SK-N-SH (cell line): ENCODE data around the gene KCNJ13. TPM values are rescaled to one million over a fixed set of nuclear protein-coding genes. Genes with fewer than 3 reads are reported as not detected.

Experiments used
- CTCF ChIA-PET: fragments of 300-600, 350-600 bp; formaldehyde crosslinking; extraction: SDS; loops from one replicate; lab custom pipeline; 2021; lab: Yijun Ruan, JAX
- POLR2A ChIA-PET: fragments of 350-600 bp; sonication (Branson Sonifier 250); formaldehyde crosslinking; extraction: SDS; loops from one replicate; lab custom pipeline; 2020; ENCODE audit warnings: antibody characterized with exemption, inconsistent platforms; lab: Yijun Ruan, JAX
- DNase-seq: peaks from one replicate; pipeline ENCODE4 v3.0.0; 2012
- H2AFZ ChIP-seq: fragments of 200-600 bp; sonication (generic); 2 replicates; pipeline ENCODE4 v1.8.1; 2016; ENCODE audit warnings: antibody characterized with exemption, mild to moderate bottlenecking, low read depth
- H3F3A ChIP-seq: fragments of 200-600 bp; sonication (generic); replicated peaks from 2 replicates; pipeline ENCODE3; 2016; ENCODE audit warnings: antibody characterized with exemption, mild to moderate bottlenecking; ENCODE audit not compliant: insufficient read depth
- H3K27ac ChIP-seq, 2 experiments: fragments of 200-500 bp in 1 of 2; fragments of 200-600 bp in 1 of 2; sonication (Bioruptor generic) in 1 of 2; sonication (generic), shearing (Covaris generic) in 1 of 2; 2 replicates each; pipeline versions ENCODE4 v1.5.1 to v1.6.1; 2014 to 2016; ENCODE audit warnings: low read depth in 2 of 2, inconsistent platforms in 1 of 2, low read length in 1 of 2, mild to moderate bottlenecking in 1 of 2, mixed read lengths in 1 of 2
- H3K27me3 ChIP-seq: fragments of 200-600 bp; sonication (generic), shearing (Covaris generic); 2 replicates; pipeline ENCODE4 v1.6.1; 2016; ENCODE audit warnings: mixed run types; ENCODE audit not compliant: insufficient read depth
- H3K36me3 ChIP-seq, 2 experiments: fragments of 200-500 bp in 1 of 2; fragments of 200-600 bp in 1 of 2; sonication (Bioruptor generic) in 1 of 2; sonication (generic) in 1 of 2; replicated peaks in 1 of 2; 2 replicates each; pipeline versions ENCODE3 to v1.5.1; 2014 to 2016; ENCODE audit warnings: low read length in 1 of 2, mild to moderate bottlenecking in 1 of 2; ENCODE audit not compliant: insufficient read depth in 2 of 2, control insufficient read depth in 1 of 2
- H3K4me1 ChIP-seq, 2 experiments: fragments of 200-500 bp in 1 of 2; fragments of 200-600 bp in 1 of 2; sonication (Bioruptor generic) in 1 of 2; sonication (generic), shearing (Covaris generic) in 1 of 2; 2 replicates each; pipeline versions ENCODE4 v1.5.1 to v1.6.1; 2014 to 2016; ENCODE audit warnings: low read depth in 1 of 2, low read length in 1 of 2, mixed run types in 1 of 2; ENCODE audit not compliant: insufficient read depth in 2 of 2, control insufficient read depth in 1 of 2
- H3K4me2 ChIP-seq: fragments of 200-600 bp; sonication (generic), shearing (Covaris generic); 2 replicates; pipeline ENCODE4 v1.6.1; 2017; ENCODE audit warnings: mixed run types
- H3K4me3 ChIP-seq, 2 experiments: fragments of 200-500 bp in 1 of 2; fragments of 200-600 bp in 1 of 2; sonication (Bioruptor generic) in 1 of 2; sonication (generic), shearing (Covaris generic) in 1 of 2; 2 replicates each; pipeline versions ENCODE4 v1.5.1 to v1.8.1; 2014 to 2016; ENCODE audit warnings: low read depth in 2 of 2, inconsistent platforms in 1 of 2, low read length in 1 of 2, mild to moderate bottlenecking in 1 of 2, mixed read lengths in 1 of 2, moderate library complexity in 1 of 2
- H3K79me2 ChIP-seq: fragments of 200-600 bp; sonication (generic); 2 replicates; pipeline ENCODE4 v1.8.1; 2017; ENCODE audit warnings: mild to moderate bottlenecking; ENCODE audit not compliant: insufficient read depth
- H3K9ac ChIP-seq: fragments of 200-600 bp; sonication (generic); 2 replicates; pipeline ENCODE4 v1.6.1; 2017; ENCODE audit warnings: mixed run types
- H3K9me2 ChIP-seq: fragments of 200-600 bp; sonication (generic); 2 replicates; pipeline ENCODE4 v1.6.1; 2017; ENCODE audit warnings: mixed run types
- H3K9me3 ChIP-seq: fragments of 200-600 bp; sonication (generic); 2 replicates; pipeline ENCODE4 v1.6.1; 2017; ENCODE audit warnings: mixed run types, mild to moderate bottlenecking, moderate library complexity
- H4K20me1 ChIP-seq: fragments of 200-600 bp; sonication (generic); 2 replicates; pipeline ENCODE4 v1.6.1; 2017; ENCODE audit warnings: mild to moderate bottlenecking, mixed run types; ENCODE audit not compliant: insufficient read depth
- EP300 ChIP-seq, 2 experiments: IDR thresholded peaks; 2 replicates each; pipeline versions ENCODE4 v1.4.0 to v1.6.1; 2012; ENCODE audit warnings: borderline replicate concordance in 1 of 2, low read depth in 1 of 2, low read length in 1 of 2
- FOSL2 ChIP-seq: IDR thresholded peaks from 2 replicates; pipeline ENCODE4 v1.4.0; 2012; ENCODE audit warnings: low read depth, mild to moderate bottlenecking, moderate library complexity, borderline replicate concordance
- IRF3 ChIP-seq: fragments of 150-350 bp; IDR thresholded peaks from 2 replicates; pipeline ENCODE4 v1.6.1; 2016; ENCODE audit warnings: mild to moderate bottlenecking, low read depth, low read length
- JUND ChIP-seq: IDR thresholded peaks from 2 replicates; pipeline ENCODE4 v1.4.0; 2012
- MEF2A ChIP-seq: IDR thresholded peaks from 2 replicates; pipeline ENCODE4 v1.4.0; 2012; ENCODE audit warnings: low read depth, borderline replicate concordance
- MXI1 ChIP-seq: IDR thresholded peaks from 2 replicates; pipeline ENCODE4 v1.6.1; 2012; ENCODE audit warnings: mild to moderate bottlenecking, low read depth, low read length, improper control_type of control experiment
- POLR2AphosphoS5 ChIP-seq: IDR thresholded peaks from 2 replicates; pipeline ENCODE4 v1.6.1; 2012; ENCODE audit warnings: low read depth, low read length
- RAD21 ChIP-seq: IDR thresholded peaks from 2 replicates; pipeline ENCODE4 v1.6.1; 2012; ENCODE audit warnings: mild to moderate bottlenecking, low read length
- RCOR1 ChIP-seq: fragments of 150-350 bp; IDR thresholded peaks from 2 replicates; pipeline ENCODE4 v1.6.1; 2017; ENCODE audit warnings: antibody characterized with exemption, low read length
- SMC3 ChIP-seq: IDR thresholded peaks from 2 replicates; pipeline ENCODE4 v1.6.1; 2012; ENCODE audit warnings: low read depth, low read length, improper control_type of control experiment
- TCF12 ChIP-seq: IDR thresholded peaks from 2 replicates; pipeline ENCODE4 v1.4.0; 2012
- TEAD4 ChIP-seq: IDR thresholded peaks from 2 replicates; pipeline ENCODE4 v1.4.0; 2012; ENCODE audit warnings: mild to moderate bottlenecking, borderline replicate concordance; ENCODE audit not compliant: insufficient read depth
- YY1 ChIP-seq: IDR thresholded peaks from 2 replicates; pipeline ENCODE4 v1.4.0; 2012; ENCODE audit warnings: low read depth, mild to moderate bottlenecking
- WGBS: methylation state at CpG from one replicate; pipeline ENCODE4 v1.1.6; 2017; ENCODE audit warnings: low lambda C conversion rate; 5-methylcytosine and 5-hydroxymethylcytosine counted together
- polyA plus RNA-seq, 3 experiments: library from polyadenylated mRNA; depleted of rRNA; stranded (reverse); fragments of >200 nt; gene quantifications; 2 replicates each; pipeline ENCODE4 v1.2.3, GENCODE V29; 2012
- TF ChIP-seq, protein P1 (sequence below): IDR thresholded peaks from 2 replicates; pipeline ENCODE4 v1.6.1; 2012; ENCODE audit warnings: mild to moderate bottlenecking, low read depth, low read length, moderate library complexity
- TF ChIP-seq, protein P2 (sequence below): IDR thresholded peaks from 2 replicates; pipeline ENCODE4; 2012

Gene KCNJ13
- polyA plus RNA-seq, 1 of the 3 experiments (the other 2 are of a cell fraction): not detected

DNA sequence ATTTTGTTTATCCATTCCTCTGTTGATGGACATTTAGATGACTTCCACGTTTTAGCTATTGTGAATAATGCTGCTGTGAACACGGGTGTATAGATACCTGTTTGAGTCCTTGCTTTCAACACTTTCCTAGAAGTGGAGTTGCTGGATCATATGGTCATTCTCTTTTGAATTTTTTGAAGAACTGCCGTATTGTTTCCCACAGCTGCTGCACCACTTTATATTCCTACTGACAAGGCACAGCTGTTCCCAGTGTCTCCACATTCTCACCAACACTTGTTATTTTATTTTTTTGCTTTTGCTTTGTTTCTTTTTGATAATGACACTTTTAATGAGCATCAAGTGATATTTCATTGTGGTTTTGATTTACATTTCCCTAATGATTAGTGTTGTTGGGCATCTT, 41.4 kb upstream of the KCNJ13 start (continued):
- no peak for TF ChIP-seq FOSL2

- H3K79me2 ChIP-seq: no peaks in the 10 kb centered on the region; the same call in 1 of the 2 replicates
- no peaks in the 10 kb centered on the region for H3K4me1 ChIP-seq
- no peaks in the 10 kb centered on the region for H3K9me3 ChIP-seq
- H3K4me3 ChIP-seq: no peak overlapping the region
- H3K4me2 ChIP-seq: no peak overlapping the region
- TF ChIP-seq RAD21: no peak
- TF ChIP-seq SMC3: no peak
- TF ChIP-seq IRF3: no peak
- TF ChIP-seq POLR2AphosphoS5: no peak
- TF ChIP-seq, protein P1, sequence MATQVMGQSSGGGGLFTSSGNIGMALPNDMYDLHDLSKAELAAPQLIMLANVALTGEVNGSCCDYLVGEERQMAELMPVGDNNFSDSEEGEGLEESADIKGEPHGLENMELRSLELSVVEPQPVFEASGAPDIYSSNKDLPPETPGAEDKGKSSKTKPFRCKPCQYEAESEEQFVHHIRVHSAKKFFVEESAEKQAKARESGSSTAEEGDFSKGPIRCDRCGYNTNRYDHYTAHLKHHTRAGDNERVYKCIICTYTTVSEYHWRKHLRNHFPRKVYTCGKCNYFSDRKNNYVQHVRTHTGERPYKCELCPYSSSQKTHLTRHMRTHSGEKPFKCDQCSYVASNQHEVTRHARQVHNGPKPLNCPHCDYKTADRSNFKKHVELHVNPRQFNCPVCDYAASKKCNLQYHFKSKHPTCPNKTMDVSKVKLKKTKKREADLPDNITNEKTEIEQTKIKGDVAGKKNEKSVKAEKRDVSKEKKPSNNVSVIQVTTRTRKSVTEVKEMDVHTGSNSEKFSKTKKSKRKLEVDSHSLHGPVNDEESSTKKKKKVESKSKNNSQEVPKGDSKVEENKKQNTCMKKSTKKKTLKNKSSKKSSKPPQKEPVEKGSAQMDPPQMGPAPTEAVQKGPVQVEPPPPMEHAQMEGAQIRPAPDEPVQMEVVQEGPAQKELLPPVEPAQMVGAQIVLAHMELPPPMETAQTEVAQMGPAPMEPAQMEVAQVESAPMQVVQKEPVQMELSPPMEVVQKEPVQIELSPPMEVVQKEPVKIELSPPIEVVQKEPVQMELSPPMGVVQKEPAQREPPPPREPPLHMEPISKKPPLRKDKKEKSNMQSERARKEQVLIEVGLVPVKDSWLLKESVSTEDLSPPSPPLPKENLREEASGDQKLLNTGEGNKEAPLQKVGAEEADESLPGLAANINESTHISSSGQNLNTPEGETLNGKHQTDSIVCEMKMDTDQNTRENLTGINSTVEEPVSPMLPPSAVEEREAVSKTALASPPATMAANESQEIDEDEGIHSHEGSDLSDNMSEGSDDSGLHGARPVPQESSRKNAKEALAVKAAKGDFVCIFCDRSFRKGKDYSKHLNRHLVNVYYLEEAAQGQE: no peak
- no peak for TF ChIP-seq TCF12
- no peak for TF ChIP-seq EP300 (IDR thresholded peaks at IDR 0.05; ENCODE audit: borderline replicate concordance in 1 of 2, low read depth in 1 of 2, low read length in 1 of 2)
- TF ChIP-seq FOSL2: no peak
- TF ChIP-seq TEAD4: no peak
- no peak for TF ChIP-seq MEF2A
- TF ChIP-seq YY1: no peak
- TF ChIP-seq, all 33 proteins: peak for 0
- Histone ChIP-seq H4K20me1 (no peaks in the 10 kb centered on the region), H3K36me3 (peaks cover 61 to 72% of the 10 kb centered on the region in 2 experiments), H3K27ac (no peak overlapping the region), H3F3A (no peaks in the 10 kb centered on the region), H3K27me3 (no peaks in the 10 kb centered on the region), H3K9ac (no peak overlapping the region), H2AFZ (no peak overlapping the region), H3K9me2 (no peaks in the 10 kb centered on the region)
- 93% methylated on average over 10 of the region's 10 CpGs for WGBS
- no peak for DNase-seq
- CTCF ChIA-PET: no interaction called here
- POLR2A ChIA-PET: no interaction called here
Observed at GRCh38 chr2:232816657-232817056, 40.3 kb upstream of the KCNJ13 start.

DNA sequence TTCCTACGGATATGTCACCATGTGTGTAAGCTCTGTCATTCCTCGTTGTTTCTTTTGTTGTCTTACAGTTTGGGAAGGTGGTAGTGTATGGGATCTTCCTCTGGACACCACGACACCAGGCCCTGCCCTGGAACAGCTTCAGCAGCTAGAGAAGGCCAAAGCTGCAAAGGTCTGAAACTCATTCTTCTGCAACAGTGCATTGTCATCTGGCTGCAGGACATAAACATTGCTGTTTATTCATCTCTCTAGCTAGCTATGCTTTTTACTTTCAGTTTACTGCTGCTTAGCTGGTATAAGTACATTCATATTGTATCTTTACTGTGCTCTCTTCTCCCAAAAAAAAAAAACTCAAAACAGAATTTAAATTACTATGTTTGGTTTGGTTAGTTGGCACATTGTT, 39.2 kb upstream of the KCNJ13 start:
- POLR2A ChIA-PET: no interaction called here
- peaks cover 72 to 77% of the 10 kb centered on the region in 2 experiments for H3K36me3 ChIP-seq
- 100% methylated on average over 3 of the region's 3 CpGs for WGBS
- no peaks in the 10 kb centered on the region for H3K79me2 ChIP-seq
- no peaks in the 10 kb centered on the region for H3K9me3 ChIP-seq
- H2AFZ ChIP-seq: no peak overlapping the region
- H3K4me3 ChIP-seq: no peak overlapping the region
- H4K20me1 ChIP-seq: no peaks in the 10 kb centered on the region
- DNase-seq: no peak
- no peak overlapping the region for H3K4me2 ChIP-seq
- H3F3A ChIP-seq: no peaks in the 10 kb centered on the region
- CTCF ChIA-PET: no interaction called here
- H3K4me1 ChIP-seq: no peaks in the 10 kb centered on the region
- H3K9me2 ChIP-seq: no peaks in the 10 kb centered on the region
- no peak overlapping the region for H3K9ac ChIP-seq
- H3K27ac ChIP-seq: no peak overlapping the region
- H3K27me3 ChIP-seq: no peaks in the 10 kb centered on the region
- TF ChIP-seq, protein P1: no peak
- no peak for TF ChIP-seq MXI1
- no peak for TF ChIP-seq JUND
- TF ChIP-seq RCOR1: no peak
- no peak for TF ChIP-seq MEF2A
- TF ChIP-seq SMC3: no peak
- TF ChIP-seq TCF12: no peak
- TF ChIP-seq, protein P2, sequence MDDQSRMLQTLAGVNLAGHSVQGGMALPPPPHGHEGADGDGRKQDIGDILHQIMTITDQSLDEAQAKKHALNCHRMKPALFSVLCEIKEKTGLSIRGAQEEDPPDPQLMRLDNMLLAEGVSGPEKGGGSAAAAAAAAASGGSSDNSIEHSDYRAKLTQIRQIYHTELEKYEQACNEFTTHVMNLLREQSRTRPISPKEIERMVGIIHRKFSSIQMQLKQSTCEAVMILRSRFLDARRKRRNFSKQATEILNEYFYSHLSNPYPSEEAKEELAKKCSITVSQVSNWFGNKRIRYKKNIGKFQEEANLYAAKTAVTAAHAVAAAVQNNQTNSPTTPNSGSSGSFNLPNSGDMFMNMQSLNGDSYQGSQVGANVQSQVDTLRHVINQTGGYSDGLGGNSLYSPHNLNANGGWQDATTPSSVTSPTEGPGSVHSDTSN: no peak
- no peak for TF ChIP-seq TEAD4
